Measurements from ENCODE around the gene EXD3.

DNA sequence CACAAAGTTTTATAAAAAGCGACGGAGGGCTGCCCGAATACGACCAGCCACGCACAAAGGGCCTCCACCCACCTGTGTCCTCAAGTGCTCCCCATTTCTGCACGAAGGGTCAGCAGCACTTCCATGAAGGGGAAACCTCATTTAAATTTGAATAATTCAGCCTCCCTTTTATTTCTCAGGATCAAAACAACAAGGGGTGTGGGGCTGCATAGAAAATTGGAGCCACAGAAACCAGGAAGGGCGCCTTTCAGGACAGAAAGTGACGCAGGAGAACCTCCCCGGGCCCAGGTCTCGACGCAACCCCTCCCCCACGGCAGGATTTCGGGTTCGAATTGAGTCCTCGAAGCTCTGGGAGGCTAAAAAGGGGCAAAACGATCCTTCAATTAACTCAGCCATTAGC lies 123.0 kb downstream of the EXD3 start:
- TF ChIP-seq CTCF (IDR thresholded peaks at IDR 0.05), result no peak
- peak in 1 of 3 donors; percentile 23 for TF ChIP-seq POLR2AphosphoS5 (IDR thresholded peaks at IDR 0.05)

Data from stomach (tissue), 4 donors.